ENCODE data around the gene FAT1.

Gene FAT1

GRCh38 chr4:186754976-186755375, 31.3 kb upstream of the FAT1 start (continued):
- TF ChIP-seq ZBTB6 (tag by site-specific recombination; IDR thresholded peaks at IDR 0.05) (no peak), MZF1 (tag by site-specific recombination; IDR thresholded peaks at IDR 0.05; ENCODE audit: borderline replicate concordance) (no peak), ZSCAN5A (tag by site-specific recombination; IDR thresholded peaks at IDR 0.05) (no peak), ZNF133 (tag by site-specific recombination; IDR thresholded peaks at IDR 0.05) (no peak)

- CTCF ChIA-PET = interaction anchor here (0.6 kb wide), 1 partner anchor 1234 kb away, joined by 3 read pairs; no protein-coding TSS in a partner anchor
- POLR2A ChIA-PET = no interaction called here
- Histone ChIP-seq H3K4me1 (ENCODE audit: control insufficient read depth, insufficient read depth, low read length) (no peaks in the 10 kb centered on the region), H3K27ac (ENCODE audit: extremely low read depth, low read depth, low read length) (no peak overlapping the region), H3K9me3 (ENCODE audit: control insufficient read depth, insufficient read depth, low read depth, low read length) (no peaks in the 10 kb centered on the region), H3K4me3 (ENCODE audit: low read depth, low read length) (no peak overlapping the region), H3K36me3 (ENCODE audit: control insufficient read depth in 2 of 2, insufficient read depth in 1 of 2, low read length in 2 of 2) (no peaks in the 10 kb centered on the region)
- no peak for TF ChIP-seq ZNF785 (tag by site-specific recombination; IDR thresholded peaks at IDR 0.05)
Measured at GRCh38 chr4:186752325-186752724, 28.7 kb upstream of the FAT1 start.

- no peak for TF ChIP-seq EGR2 (tag by site-specific recombination; IDR thresholded peaks at IDR 0.05; ENCODE audit: low read depth)
- no peak for TF ChIP-seq ZNF791 (tag by site-specific recombination; IDR thresholded peaks at IDR 0.05)
- no peak for TF ChIP-seq ZNF513 (tag by site-specific recombination; IDR thresholded peaks at IDR 0.05)
- TF ChIP-seq ZNF560 (tag by site-specific recombination; IDR thresholded peaks at IDR 0.05; ENCODE audit: borderline replicate concordance) = no peak
- TF ChIP-seq ZNF426 (tag by site-specific recombination; IDR thresholded peaks at IDR 0.05) = no peak
- no peak for TF ChIP-seq ZNF404 (tag by site-specific recombination; IDR thresholded peaks at IDR 0.05)
- TF ChIP-seq ZNF596 (tag by site-specific recombination; IDR thresholded peaks at IDR 0.05) = no peak
- no peak for TF ChIP-seq CTCF (tag by site-specific recombination; IDR thresholded peaks at IDR 0.05)
- TF ChIP-seq MYNN (tag by site-specific recombination; IDR thresholded peaks at IDR 0.05; ENCODE audit: borderline replicate concordance) = no peak
- H3K27ac ChIP-seq (ENCODE audit: extremely low read depth, low read depth, low read length) = no peak overlapping the region
- H3K4me3 ChIP-seq (ENCODE audit: low read depth, low read length) = no peak overlapping the region
- no peaks in the 10 kb centered on the region for H3K9me3 ChIP-seq (ENCODE audit: control insufficient read depth, insufficient read depth, low read depth, low read length)
- no peaks in the 10 kb centered on the region for H3K4me1 ChIP-seq (ENCODE audit: control insufficient read depth, insufficient read depth, low read length)
- H3K36me3 ChIP-seq (ENCODE audit: control insufficient read depth in 2 of 2, insufficient read depth in 1 of 2, low read length in 2 of 2) = no peaks in the 10 kb centered on the region
- POLR2A ChIA-PET = no interaction called here
- CTCF ChIA-PET = interaction anchor here (0.6 kb wide), 1 partner anchor 49 kb away, joined by 3 read pairs; no protein-coding TSS in a partner anchor
Measured at GRCh38 chr4:186749611-186750281, 26.1 kb upstream of the FAT1 start.
